ENCODE data around the gene FUZ.

- TF ChIP-seq CTCF (IDR thresholded peaks at IDR 0.05) (no peak), POLR2A (IDR thresholded peaks at IDR 0.05; ENCODE audit: low read depth) (no peak)
These were observed 42.2 kb upstream of the FUZ start for GRCh38 chr19:49855277-49855675.
